Uterus (tissue), 2 donors: ENCODE data around the gene GLRB.

Source experiments
- POLR2A ChIP-seq, 2 donors: fragments of 450-650 bp; IDR thresholded peaks; one replicate each; pipeline ENCODE4 v1.6.1; 2016; ENCODE audit warnings: antibody characterized with exemption in 2 of 2, mild to moderate bottlenecking in 1 of 2, moderate library complexity in 1 of 2
- TF ChIP-seq, protein P1 (sequence below), 4 experiments: fragments of 200-600 bp in 2 of 4; fragments of 450-650 bp in 2 of 4; sonication (generic) in 2 of 4; IDR thresholded peaks; one replicate each; pipeline ENCODE4 v1.5.1; 2016 to 2019; ENCODE audit warnings: antibody characterized with exemption in 4 of 4, mild to moderate bottlenecking in 2 of 4, moderate library complexity in 1 of 4

DNA sequence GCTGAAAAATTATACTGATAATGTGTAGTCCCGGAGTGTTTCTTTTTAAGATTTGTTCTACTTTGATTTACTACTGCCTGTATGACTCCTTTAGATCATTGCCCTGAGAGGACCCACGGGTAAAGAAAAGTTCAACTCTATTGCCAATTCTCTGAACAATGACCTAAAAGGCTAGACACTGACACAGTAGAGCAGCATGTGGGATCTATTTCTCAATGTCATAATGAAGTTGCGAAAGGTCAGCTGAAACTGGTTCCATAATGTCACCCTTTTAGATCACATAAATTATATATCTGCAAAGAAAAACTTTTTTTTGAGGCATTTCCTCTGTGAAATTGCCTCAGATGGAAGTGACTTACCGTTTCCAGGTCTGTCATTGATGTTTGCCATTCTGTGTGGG, 67.4 kb downstream of the GLRB start:
- TF ChIP-seq, protein P1, sequence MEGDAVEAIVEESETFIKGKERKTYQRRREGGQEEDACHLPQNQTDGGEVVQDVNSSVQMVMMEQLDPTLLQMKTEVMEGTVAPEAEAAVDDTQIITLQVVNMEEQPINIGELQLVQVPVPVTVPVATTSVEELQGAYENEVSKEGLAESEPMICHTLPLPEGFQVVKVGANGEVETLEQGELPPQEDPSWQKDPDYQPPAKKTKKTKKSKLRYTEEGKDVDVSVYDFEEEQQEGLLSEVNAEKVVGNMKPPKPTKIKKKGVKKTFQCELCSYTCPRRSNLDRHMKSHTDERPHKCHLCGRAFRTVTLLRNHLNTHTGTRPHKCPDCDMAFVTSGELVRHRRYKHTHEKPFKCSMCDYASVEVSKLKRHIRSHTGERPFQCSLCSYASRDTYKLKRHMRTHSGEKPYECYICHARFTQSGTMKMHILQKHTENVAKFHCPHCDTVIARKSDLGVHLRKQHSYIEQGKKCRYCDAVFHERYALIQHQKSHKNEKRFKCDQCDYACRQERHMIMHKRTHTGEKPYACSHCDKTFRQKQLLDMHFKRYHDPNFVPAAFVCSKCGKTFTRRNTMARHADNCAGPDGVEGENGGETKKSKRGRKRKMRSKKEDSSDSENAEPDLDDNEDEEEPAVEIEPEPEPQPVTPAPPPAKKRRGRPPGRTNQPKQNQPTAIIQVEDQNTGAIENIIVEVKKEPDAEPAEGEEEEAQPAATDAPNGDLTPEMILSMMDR (IDR thresholded peaks at IDR 0.05): no peak
- no peak for TF ChIP-seq POLR2A (IDR thresholded peaks at IDR 0.05)
